Ovary (tissue), 9 donors: ENCODE data around the gene NMD3. TPM values are rescaled to one million over a fixed set of nuclear protein-coding genes. Genes with fewer than 3 reads are reported as not detected.

Source experiments
- DNase-seq, 5 donors: peaks; one replicate each; pipeline ENCODE4 v3.0.0-alpha.2; 2019 to 2020
- H3K27ac ChIP-seq, 2 donors: fragments of 200-600 bp; one replicate each; pipeline versions ENCODE4 v1.5.1 to v1.8.0; 2019 to 2022
- H3K27me3 ChIP-seq: fragments of 200-600 bp; one replicate; pipeline ENCODE4 v1.8.0; 2022
- H3K36me3 ChIP-seq: fragments of 200-600 bp; sonication (generic); one replicate; pipeline ENCODE4 v1.5.1; 2019
- H3K4me1 ChIP-seq: one replicate; pipeline ENCODE4 v1.8.1; 2013; ENCODE audit warnings: mild to moderate bottlenecking, moderate library complexity; ENCODE audit not compliant: insufficient read depth
- H3K4me3 ChIP-seq: fragments of 200-600 bp; sonication (generic); one replicate; pipeline ENCODE4 v1.5.1; 2017
- H3K9me3 ChIP-seq, 2 donors: fragments of 200-600 bp in 1 of 2; sonication (generic) in 1 of 2; one replicate each; pipeline versions ENCODE4 v1.5.1 to v1.8.1; 2013 to 2019; ENCODE audit warnings: mild to moderate bottlenecking in 1 of 2, moderate library complexity in 1 of 2
- EP300 ChIP-seq: sonication (generic); formaldehyde crosslinking; IDR thresholded peaks from one replicate; pipeline ENCODE4 v1.6.1; 2017; ENCODE audit warnings: antibody characterized with exemption
- POLR2A ChIP-seq: fragments of 450-650 bp; IDR thresholded peaks from one replicate; pipeline ENCODE4 v1.6.1; 2017; ENCODE audit warnings: antibody characterized with exemption, mild to moderate bottlenecking, moderate library complexity
- WGBS, 3 donors: extraction: QIAGEN DNeasy Blood & Tissue Kit in 1 of 3; methylation state at CpG; one replicate each; pipeline versions ENCODE4 v1.1.5 to v1.1.7; 2013 to 2017; 5-methylcytosine and 5-hydroxymethylcytosine counted together
- intact Hi-C, 4 donors: fragments of 100-400 bp; cut with DNase I; formaldehyde crosslinking; loops; one replicate each; pipeline versions ENCODE4 v1.11.0 to v1.15.1; 2022 to 2023
- polyA plus RNA-seq, 2 donors: library from polyadenylated mRNA; stranded (reverse); fragments of 200-250 nt in 1 of 2; fragments of 350-450 nt in 1 of 2; fragmentation: Illumina TruSeq in 1 of 2; extraction: RNeasy Lipid Tissue Mini Kit (QIAGEN cat#74804) in 1 of 2; gene quantifications; one replicate each; pipeline ENCODE4 v1.2.3, GENCODE V29; 2013 to 2014
- total RNA-seq, 7 donors: library from RNA; depleted of rRNA in 2 of 7; stranded (reverse); fragments of >200 nt in 2 of 7; fragmentation: NEBNext Ultra II Directional in 3 of 7; extraction: Animal tissue kit (Norgen Biotek cat#: 25700) in 3 of 7; gene quantifications; one replicate each; pipeline versions ENCODE4 v1.1.0 to v1.2.4, GENCODE V29; 2016 to 2023
- TF ChIP-seq, protein P1 (sequence below), 3 donors: fragments of 450-650 bp in 2 of 3; fragments of 200-600 bp in 1 of 3; IDR thresholded peaks; one replicate each; pipeline versions ENCODE4 v1.5.1 to v1.8.0; 2016 to 2022; ENCODE audit warnings: antibody characterized with exemption in 3 of 3, mild to moderate bottlenecking in 1 of 3
- donor health status: DM: no; HTN: no; CAD: no; lungs with moderate emphysema.
- donor health status: DM: no; HTN: no; CAD: no.
- donor health status: Bipolar disorder and iron deficiency.
- donor health status: DM: yes; HTN: yes; CAD: no.
- donor health status: DM: no; HTN: no; CAD: no.
- donor health status: DM: yes; HTN: yes; CAD: no.

The NMD3 gene
- total and polyA plus RNA-seq, 9 donors: 25.9 to 61.7 (median 46.4) TPM

DNA sequence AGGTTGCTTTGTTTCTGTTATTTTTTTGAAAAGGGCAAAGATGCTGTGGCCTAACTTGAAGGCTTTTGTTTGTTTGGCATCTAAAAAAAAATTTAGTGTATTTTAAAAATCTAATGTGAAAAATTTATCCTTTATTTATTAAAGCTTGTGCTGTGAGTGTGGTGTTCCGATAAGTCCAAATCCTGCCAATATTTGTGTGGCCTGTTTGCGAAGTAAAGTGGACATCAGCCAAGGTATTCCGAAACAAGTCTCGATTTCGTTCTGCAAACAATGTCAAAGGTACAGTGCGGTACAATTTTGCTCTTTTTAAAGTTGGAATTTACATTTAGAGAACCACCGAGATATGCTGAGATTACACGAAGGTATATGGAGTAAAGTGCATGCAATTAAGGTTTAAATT, 3.7 kb downstream of the NMD3 start:
- Histone ChIP-seq H3K4me1 (peaks cover 3% of the 10 kb centered on the region), H3K9me3 (no peaks in the 10 kb centered on the region), H3K4me3 (no peak overlapping the region), H3K27me3 (no peaks in the 10 kb centered on the region), H3K27ac (no peak overlapping the region), H3K36me3 (no peaks in the 10 kb centered on the region)
- WGBS, 3 donors: 67 to 90% (median 86%) methylated on average over 8 of the region's 8 CpGs
- intact Hi-C loops: no loop called here
- no peak for DNase-seq
- TF ChIP-seq, protein P1, sequence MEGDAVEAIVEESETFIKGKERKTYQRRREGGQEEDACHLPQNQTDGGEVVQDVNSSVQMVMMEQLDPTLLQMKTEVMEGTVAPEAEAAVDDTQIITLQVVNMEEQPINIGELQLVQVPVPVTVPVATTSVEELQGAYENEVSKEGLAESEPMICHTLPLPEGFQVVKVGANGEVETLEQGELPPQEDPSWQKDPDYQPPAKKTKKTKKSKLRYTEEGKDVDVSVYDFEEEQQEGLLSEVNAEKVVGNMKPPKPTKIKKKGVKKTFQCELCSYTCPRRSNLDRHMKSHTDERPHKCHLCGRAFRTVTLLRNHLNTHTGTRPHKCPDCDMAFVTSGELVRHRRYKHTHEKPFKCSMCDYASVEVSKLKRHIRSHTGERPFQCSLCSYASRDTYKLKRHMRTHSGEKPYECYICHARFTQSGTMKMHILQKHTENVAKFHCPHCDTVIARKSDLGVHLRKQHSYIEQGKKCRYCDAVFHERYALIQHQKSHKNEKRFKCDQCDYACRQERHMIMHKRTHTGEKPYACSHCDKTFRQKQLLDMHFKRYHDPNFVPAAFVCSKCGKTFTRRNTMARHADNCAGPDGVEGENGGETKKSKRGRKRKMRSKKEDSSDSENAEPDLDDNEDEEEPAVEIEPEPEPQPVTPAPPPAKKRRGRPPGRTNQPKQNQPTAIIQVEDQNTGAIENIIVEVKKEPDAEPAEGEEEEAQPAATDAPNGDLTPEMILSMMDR (IDR thresholded peaks at IDR 0.05): no peak
- TF ChIP-seq EP300 (no peak), POLR2A (no peak)

DNA sequence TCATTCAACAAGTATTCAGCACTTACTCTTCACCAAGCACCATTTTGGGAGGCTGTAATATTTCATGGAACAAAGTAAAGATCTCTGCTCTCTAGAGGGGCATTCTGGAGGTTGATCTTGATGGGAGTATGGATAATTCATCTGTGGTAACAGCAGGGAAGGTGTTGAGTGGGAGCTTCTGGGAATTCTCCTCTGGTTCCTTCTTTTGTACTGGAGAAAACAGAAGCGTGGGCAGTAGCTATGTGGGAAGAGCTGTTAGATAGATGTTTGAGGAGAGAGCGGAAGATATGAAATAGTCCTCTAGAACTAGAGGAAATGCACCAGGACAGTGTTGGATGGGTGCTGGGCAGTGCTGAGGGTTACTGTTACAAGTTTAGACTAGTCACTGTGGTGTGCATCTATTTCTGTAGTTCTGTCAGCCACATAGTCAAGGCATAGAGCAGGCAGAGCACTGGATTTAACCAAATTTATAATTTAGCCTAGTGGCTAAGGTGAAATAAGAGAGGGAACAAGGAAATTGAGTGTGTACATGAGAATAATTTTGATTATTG, 9.6 kb downstream of the NMD3 start:
- no peaks in the 10 kb centered on the region for H3K4me1 ChIP-seq
- 92 to 96% (median 95%) methylated on average over 2 of the region's 2 CpGs for WGBS, 3 donors
- intact Hi-C loops: no loop called here

DNA sequence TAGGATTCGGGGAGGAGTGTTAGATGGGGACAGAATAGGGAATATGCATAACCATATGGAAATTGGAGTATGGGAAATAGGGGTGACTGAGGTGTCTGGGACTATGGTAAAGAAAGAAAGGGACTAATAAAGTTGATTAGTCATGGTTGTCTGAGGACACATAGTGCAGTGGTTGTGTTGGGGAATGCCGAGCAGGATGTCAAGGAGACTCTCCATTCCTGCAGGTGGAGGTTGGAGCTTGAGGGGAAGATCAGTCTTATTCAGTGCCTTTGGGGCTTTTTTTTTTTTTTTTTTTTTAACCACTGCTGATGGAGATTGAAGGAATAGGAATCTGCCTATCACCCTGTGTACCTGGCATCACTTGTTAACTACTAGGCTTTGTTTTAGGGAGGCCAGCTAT, 10.8 kb downstream of the NMD3 start:
- no peaks in the 10 kb centered on the region for H3K4me1 ChIP-seq
- H3K36me3 ChIP-seq: no peaks in the 10 kb centered on the region
- no peak for TF ChIP-seq EP300
- TF ChIP-seq, protein P1 (IDR thresholded peaks at IDR 0.05): no peak
- TF ChIP-seq POLR2A: no peak
- no peak overlapping the region for H3K4me3 ChIP-seq
- H3K9me3 ChIP-seq: no peaks in the 10 kb centered on the region
- H3K27me3 ChIP-seq: no peaks in the 10 kb centered on the region
- no peak for DNase-seq
- no peak overlapping the region for H3K27ac ChIP-seq
- intact Hi-C loops: no loop called here
- whole genome bisulfite sequencing, 3 donors: 93 to 96% (median 95%) methylated on average over 2 of the region's 2 CpGs

More for the DNA sequence above, 9.6 kb downstream of the NMD3 start:
- Histone ChIP-seq H3K9me3 (no peaks in the 10 kb centered on the region), H3K27me3 (no peaks in the 10 kb centered on the region), H3K4me3 (no peak overlapping the region), H3K36me3 (no peaks in the 10 kb centered on the region), H3K27ac (no peak overlapping the region)
- DNase-seq: no peak
- TF ChIP-seq POLR2A: no peak
- TF ChIP-seq EP300: no peak
- TF ChIP-seq, protein P1 (IDR thresholded peaks at IDR 0.05): no peak

DNA sequence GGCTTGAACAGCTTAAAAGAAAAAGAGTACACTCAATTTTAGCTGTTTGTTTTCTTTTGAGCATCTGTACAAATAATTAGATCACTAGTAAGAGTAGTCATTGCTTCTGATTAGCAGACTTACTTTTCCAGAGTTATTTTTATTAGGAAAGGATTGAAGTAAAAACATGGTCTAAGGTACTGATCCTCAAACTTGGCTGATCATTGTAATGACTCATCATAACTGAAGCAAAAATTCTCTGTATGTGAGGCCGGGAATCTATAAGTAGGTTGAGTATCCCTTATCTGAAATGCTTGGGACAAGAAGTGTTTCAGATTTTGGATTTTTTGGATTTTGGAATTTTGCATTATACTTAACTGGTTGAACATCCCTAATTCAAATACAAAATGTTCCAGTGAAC, 12.4 kb downstream of the NMD3 start:
- no peak overlapping the region for H3K27ac ChIP-seq
- no peak for DNase-seq
- no peak overlapping the region for H3K4me3 ChIP-seq
- 82 to 91% (median 85%) methylated on average over 1 of the region's 1 CpG for WGBS, 3 donors
- H3K9me3 ChIP-seq: no peaks in the 10 kb centered on the region
- H3K27me3 ChIP-seq: no peaks in the 10 kb centered on the region
- H3K4me1 ChIP-seq: no peaks in the 10 kb centered on the region
- H3K36me3 ChIP-seq: no peaks in the 10 kb centered on the region
- intact Hi-C loops: no loop called here
- TF ChIP-seq, protein P1 (IDR thresholded peaks at IDR 0.05): no peak
- TF ChIP-seq POLR2A (no peak), EP300 (no peak)
